Esophagus muscularis mucosa (tissue), 4 donors: ENCODE data around the gene NBEA. TPM values are rescaled to one million over a fixed set of nuclear protein-coding genes. Genes with fewer than 3 reads are reported as not detected.
"Not testable (repeated sequence)": the region's sequence is repeated elsewhere in the genome, so short reads cannot be mapped to it uniquely, and the experiment has no call there.

Experiments used
- DNase-seq: peaks from one replicate; pipeline ENCODE4 v3.0.0-alpha.2; 2017; ENCODE audit errors: extremely low spot score
- H3K27ac ChIP-seq, 4 donors: fragments of 200-600 bp; sonication (generic); replicated peaks in 1 of 4; 1 replicate in 3 of 4; 2 replicates in 1 of 4; pipeline ENCODE4 v1.5.1; 2016 to 2019; ENCODE audit warnings: mild to moderate bottlenecking in 1 of 4
- H3K27me3 ChIP-seq, 4 donors: fragments of 200-600 bp; sonication (generic); one replicate each; pipeline versions ENCODE4 v1.5.1 to v1.6.0; 2016 to 2019
- H3K36me3 ChIP-seq, 4 donors: fragments of 200-600 bp; sonication (generic); one replicate each; pipeline ENCODE4 v1.5.1; 2016 to 2019
- H3K4me1 ChIP-seq, 4 donors: fragments of 200-600 bp; sonication (generic); one replicate each; pipeline ENCODE4 v1.5.1; 2016 to 2019
- H3K4me3 ChIP-seq, 4 donors: fragments of 200-600 bp; sonication (generic); 1 replicate in 2 of 4; 2 replicates in 2 of 4; pipeline ENCODE4 v1.5.1; 2016 to 2019; ENCODE audit warnings: mild to moderate bottlenecking in 4 of 4, moderate library complexity in 1 of 4
- H3K9me3 ChIP-seq, 4 donors: fragments of 200-600 bp; sonication (generic); 1 replicate in 3 of 4; 2 replicates in 1 of 4; pipeline ENCODE4 v1.5.1; 2016 to 2019
- EP300 ChIP-seq: sonication (generic); formaldehyde crosslinking; IDR thresholded peaks from one replicate; pipeline ENCODE4 v1.6.1; 2017; ENCODE audit warnings: antibody characterized with exemption
- POLR2A ChIP-seq: fragments of 450-650 bp; IDR thresholded peaks from one replicate; pipeline ENCODE4 v1.6.1; 2017; ENCODE audit warnings: antibody characterized with exemption, moderate library complexity, mild to moderate bottlenecking, low read depth
- POLR2AphosphoS5 ChIP-seq, 2 donors: sonication (generic); formaldehyde crosslinking; IDR thresholded peaks; one replicate each; pipeline ENCODE4 v1.6.1; 2017; ENCODE audit warnings: antibody characterized with exemption in 2 of 2
- WGBS: methylation state at CpG from one replicate; pipeline ENCODE4 v1.1.5; 2018; 5-methylcytosine and 5-hydroxymethylcytosine counted together
- intact Hi-C: fragments of 100-400 bp; cut with DNase I; formaldehyde crosslinking; loops from one replicate; pipeline ENCODE4 v1.15.1; 2023
- total RNA-seq, 4 donors: library from RNA; depleted of rRNA; stranded (reverse); fragments of >200 nt; gene quantifications; one replicate each; pipeline versions ENCODE4 v1.1.0 to v1.2.1, GENCODE V29; 2016
- TF ChIP-seq, protein P1 (sequence below), 3 experiments: fragments of 200-600 bp in 2 of 3; fragments of 450-650 bp in 1 of 3; sonication (generic) in 2 of 3; IDR thresholded peaks; one replicate each; pipeline ENCODE4 v1.5.1; 2017 to 2019; ENCODE audit warnings: antibody characterized with exemption in 3 of 3, mild to moderate bottlenecking in 2 of 3, moderate library complexity in 1 of 3

The NBEA gene
- total RNA-seq, 4 donors from 2014 or later = 21.0 to 30.8 (median 25.0) TPM

DNA sequence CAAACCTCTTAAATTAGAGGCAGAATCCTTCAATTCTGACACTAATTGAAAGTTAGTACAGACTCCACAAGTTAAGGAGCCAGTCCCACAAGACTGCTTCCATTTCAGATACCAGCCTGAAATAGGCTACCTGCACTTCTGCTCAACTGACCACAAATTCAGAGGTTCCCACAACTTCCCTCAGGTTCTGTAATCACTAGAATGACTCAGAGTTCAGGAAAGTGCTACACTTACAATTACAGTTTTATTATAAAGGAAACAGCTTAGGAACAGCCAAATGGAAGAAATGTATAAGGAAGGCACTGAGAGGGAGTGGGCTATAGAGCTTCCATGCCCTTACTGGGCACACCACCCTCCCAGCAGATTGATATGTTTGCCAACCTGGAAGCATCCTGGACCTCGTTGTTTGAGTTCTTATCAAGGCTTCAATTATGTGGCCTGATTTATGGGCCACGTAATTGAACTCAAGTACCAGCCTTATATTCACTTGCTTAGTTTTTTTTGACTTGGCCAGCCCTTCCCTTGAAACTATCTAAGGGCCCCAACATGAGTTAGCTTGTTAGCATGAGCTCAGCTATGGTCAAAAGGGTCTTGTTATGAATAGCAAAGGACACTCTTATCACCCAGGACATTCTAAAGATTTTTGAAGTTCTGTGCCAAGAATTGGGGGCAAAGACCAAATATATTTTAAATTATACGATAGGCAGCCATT lies 25.9 kb downstream of the NBEA start:
- WGBS = 90% methylated on average over 3 of the region's 3 CpGs
- Histone ChIP-seq H3K4me3 (no peak overlapping the region), H3K9me3 (peaks cover 0 to 5% (median 0%) of the 10 kb centered on the region in 4 donors), H3K27me3 (no peaks in the 10 kb centered on the region), H3K36me3 (no peaks in the 10 kb centered on the region), H3K4me1 (peaks cover 0 to 6% (median 0%) of the 10 kb centered on the region in 4 donors), H3K27ac (no peak overlapping the region)
- intact Hi-C loops = no loop called here
- TF ChIP-seq, protein P1, sequence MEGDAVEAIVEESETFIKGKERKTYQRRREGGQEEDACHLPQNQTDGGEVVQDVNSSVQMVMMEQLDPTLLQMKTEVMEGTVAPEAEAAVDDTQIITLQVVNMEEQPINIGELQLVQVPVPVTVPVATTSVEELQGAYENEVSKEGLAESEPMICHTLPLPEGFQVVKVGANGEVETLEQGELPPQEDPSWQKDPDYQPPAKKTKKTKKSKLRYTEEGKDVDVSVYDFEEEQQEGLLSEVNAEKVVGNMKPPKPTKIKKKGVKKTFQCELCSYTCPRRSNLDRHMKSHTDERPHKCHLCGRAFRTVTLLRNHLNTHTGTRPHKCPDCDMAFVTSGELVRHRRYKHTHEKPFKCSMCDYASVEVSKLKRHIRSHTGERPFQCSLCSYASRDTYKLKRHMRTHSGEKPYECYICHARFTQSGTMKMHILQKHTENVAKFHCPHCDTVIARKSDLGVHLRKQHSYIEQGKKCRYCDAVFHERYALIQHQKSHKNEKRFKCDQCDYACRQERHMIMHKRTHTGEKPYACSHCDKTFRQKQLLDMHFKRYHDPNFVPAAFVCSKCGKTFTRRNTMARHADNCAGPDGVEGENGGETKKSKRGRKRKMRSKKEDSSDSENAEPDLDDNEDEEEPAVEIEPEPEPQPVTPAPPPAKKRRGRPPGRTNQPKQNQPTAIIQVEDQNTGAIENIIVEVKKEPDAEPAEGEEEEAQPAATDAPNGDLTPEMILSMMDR (IDR thresholded peaks at IDR 0.05) = no peak
- TF ChIP-seq POLR2A = no peak
- no peak for TF ChIP-seq EP300
- TF ChIP-seq POLR2AphosphoS5 (IDR thresholded peaks at IDR 0.05) = no peak
- DNase-seq = no peak

DNA sequence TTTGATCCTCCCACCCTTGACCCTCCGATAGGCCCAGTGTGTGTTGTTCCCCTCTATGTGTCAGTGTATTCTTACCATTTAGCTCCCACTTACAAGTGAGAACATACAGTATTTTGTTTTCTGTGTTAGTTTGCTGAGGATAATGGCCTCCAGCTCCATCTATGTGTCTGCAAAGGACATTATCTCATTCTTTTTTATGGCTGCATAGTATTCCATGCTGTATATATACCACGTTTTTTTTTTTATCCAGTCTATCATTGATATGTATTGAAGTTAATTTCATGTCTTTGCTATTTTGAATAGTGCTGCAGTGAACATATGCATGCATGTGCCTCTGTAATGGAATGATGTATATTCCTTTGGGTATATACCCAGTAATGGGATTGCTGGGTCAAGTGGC lies 27.5 kb downstream of the NBEA start:
- H3K27me3 ChIP-seq, H3K4me3 ChIP-seq, intact Hi-C loops, DNase-seq, H3K4me1 ChIP-seq, H3K9me3 ChIP-seq, H3K36me3 ChIP-seq, H3K27ac ChIP-seq: not testable (repeated sequence)
- 98% methylated on average over 2 of the region's 2 CpGs for WGBS

DNA sequence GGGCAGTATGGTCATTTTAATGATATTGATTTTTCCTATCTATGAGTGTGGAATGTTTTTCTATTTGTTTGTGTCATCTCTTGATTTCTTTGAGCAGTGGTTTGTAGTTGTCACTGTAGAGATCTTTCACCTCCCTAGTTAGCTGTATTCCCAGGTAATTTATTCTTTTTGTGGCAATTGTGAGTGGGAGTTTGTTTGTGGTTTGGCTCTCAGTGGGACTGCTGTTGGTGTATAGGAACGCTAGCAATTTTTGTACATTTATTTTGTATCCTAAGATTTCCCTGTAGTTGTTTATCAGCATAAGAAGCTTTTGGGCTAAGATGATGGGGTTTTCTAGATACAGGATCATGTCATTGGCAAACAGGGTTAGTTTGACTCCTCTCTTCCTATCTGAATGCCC lies 28.9 kb downstream of the NBEA start:
- H3K27me3 ChIP-seq = no peaks in the 10 kb centered on the region
- no peak for DNase-seq
- H3K4me3 ChIP-seq = no peak overlapping the region
- H3K36me3 ChIP-seq = peaks cover 0 to 7% (median 0%) of the 10 kb centered on the region in 4 donors
- WGBS = 81% methylated on average over 1 of the region's 1 CpG
- TF ChIP-seq POLR2A (no peak), POLR2AphosphoS5 (IDR thresholded peaks at IDR 0.05) (no peak), EP300 (no peak)
- TF ChIP-seq, protein P1 (IDR thresholded peaks at IDR 0.05) = no peak
- peaks cover 0 to 6% (median 0%) of the 10 kb centered on the region in 4 donors for H3K4me1 ChIP-seq
- peaks cover 0 to 5% (median 0%) of the 10 kb centered on the region in 4 donors for H3K9me3 ChIP-seq
- H3K27ac ChIP-seq = no peak overlapping the region
- intact Hi-C loops = no loop called here

DNA sequence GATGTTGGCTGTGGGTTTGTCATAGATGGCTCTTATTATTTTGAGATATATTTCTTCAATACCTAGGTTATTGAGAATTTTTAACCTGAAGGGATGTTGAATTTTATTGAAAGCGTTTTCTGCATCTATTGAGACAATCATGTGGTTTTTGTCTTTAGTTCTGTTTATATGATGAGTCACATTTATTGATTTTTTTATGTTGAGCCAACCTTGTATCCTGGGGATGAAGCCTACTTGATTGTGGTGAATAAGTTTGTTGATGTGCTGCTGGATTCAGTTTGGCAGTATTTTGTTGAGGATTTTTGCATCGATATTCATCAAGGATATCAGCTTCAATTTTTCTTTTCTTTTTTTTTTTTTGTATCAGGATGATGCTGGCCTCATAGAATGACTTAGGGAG lies 29.4 kb downstream of the NBEA start:
- H3K36me3 ChIP-seq = peaks cover 0 to 7% (median 0%) of the 10 kb centered on the region in 4 donors
- H3K4me3 ChIP-seq = no peak overlapping the region
- H3K9me3 ChIP-seq = peaks cover 0 to 5% (median 0%) of the 10 kb centered on the region in 4 donors
- H3K4me1 ChIP-seq = peaks cover 0 to 6% (median 0%) of the 10 kb centered on the region in 4 donors
- no peaks in the 10 kb centered on the region for H3K27me3 ChIP-seq
- WGBS = 93% methylated on average over 2 of the region's 2 CpGs
- no peak overlapping the region for H3K27ac ChIP-seq
- intact Hi-C loops = no loop called here
- TF ChIP-seq POLR2A = no peak
- no peak for TF ChIP-seq EP300
- no peak for TF ChIP-seq POLR2AphosphoS5 (IDR thresholded peaks at IDR 0.05)
- TF ChIP-seq, protein P1 (IDR thresholded peaks at IDR 0.05) = no peak
- DNase-seq = no peak

DNA sequence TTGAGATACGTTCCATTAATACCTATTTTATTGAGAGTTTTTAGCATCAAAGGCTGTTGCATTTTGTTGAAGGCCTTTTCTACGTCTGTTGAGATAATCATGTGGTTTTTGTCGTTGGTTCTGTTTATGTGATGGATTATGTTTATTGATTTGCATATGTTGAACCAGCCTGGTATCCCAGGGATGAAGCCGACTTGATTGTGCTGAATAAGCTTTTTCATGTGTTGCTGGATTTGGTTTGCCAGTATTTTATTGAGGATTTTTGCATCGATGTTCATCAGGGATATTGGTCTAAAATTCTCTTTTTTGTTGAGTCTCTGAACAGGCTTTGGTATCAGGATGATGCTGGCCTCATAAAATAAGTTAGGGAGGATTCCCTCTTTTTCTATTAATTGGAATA lies 43.1 kb downstream of the NBEA start:
- H3K27me3 ChIP-seq, DNase-seq, H3K36me3 ChIP-seq, H3K4me3 ChIP-seq, H3K4me1 ChIP-seq, intact Hi-C loops, H3K27ac ChIP-seq: not testable (repeated sequence)
- 91% methylated on average over 5 of the region's 5 CpGs for WGBS
- H3K9me3 ChIP-seq = peaks cover 0 to 17% (median 3%) of the 10 kb centered on the region in 4 donors

DNA sequence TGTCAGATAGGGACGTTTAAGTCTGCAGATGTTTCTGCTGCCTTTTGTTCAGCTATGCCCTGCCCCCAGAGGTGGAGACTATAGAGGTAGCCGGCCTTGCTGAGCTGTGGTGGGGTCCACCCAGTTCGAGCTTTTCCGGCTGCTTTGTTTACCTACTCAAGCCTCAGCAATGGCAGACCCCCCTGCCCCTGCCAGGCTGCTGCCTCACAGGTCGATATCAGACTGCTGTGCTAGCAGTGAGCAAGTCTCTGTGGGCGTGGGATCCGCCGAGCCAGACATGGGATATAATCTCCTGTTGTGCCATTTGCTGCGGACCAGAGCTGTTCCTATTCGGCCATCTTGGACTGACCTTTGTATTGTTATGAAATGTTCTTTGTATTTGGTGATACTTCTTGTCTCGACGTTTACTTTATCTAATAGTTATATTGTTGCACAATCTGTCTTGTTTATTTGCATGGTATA lies 46.3 kb downstream of the NBEA start:
- Histone ChIP-seq H3K9me3 (peaks cover 0 to 22% (median 9%) of the 10 kb centered on the region in 4 donors), H3K36me3 (no peaks in the 10 kb centered on the region), H3K27me3 (no peaks in the 10 kb centered on the region), H3K27ac (no peak overlapping the region), H3K4me1 (no peaks in the 10 kb centered on the region), H3K4me3 (no peak overlapping the region)
- intact Hi-C loops = no loop called here
- 98% methylated on average over 11 of the region's 12 CpGs for WGBS
- no peak for TF ChIP-seq POLR2AphosphoS5 (IDR thresholded peaks at IDR 0.05)
- TF ChIP-seq, protein P1 (IDR thresholded peaks at IDR 0.05) = no peak
- no peak for DNase-seq
